Vagina (tissue), 2 donors: ENCODE results near the gene IRAK3.

ENCODE experiments used
- CTCF ChIP-seq, 3 experiments: fragments of 450-650 bp in 2 of 3; fragments of 200-600 bp in 1 of 3; sonication (generic) in 1 of 3; IDR thresholded peaks; one replicate each; pipeline ENCODE4 v1.5.1; 2017 to 2019; ENCODE audit warnings: antibody characterized with exemption in 3 of 3, mild to moderate bottlenecking in 2 of 3, moderate library complexity in 2 of 3
- POLR2A ChIP-seq, 2 donors: fragments of 450-650 bp; IDR thresholded peaks; one replicate each; pipeline ENCODE4 v1.6.1; 2017; ENCODE audit warnings: antibody characterized with exemption in 2 of 2, mild to moderate bottlenecking in 2 of 2, moderate library complexity in 2 of 2
- POLR2AphosphoS5 ChIP-seq, 2 donors: sonication (generic); formaldehyde crosslinking; IDR thresholded peaks; one replicate each; pipeline ENCODE4 v1.9.0; 2017; ENCODE audit warnings: antibody characterized with exemption in 2 of 2, mild to moderate bottlenecking in 2 of 2, low read depth in 1 of 2; ENCODE audit not compliant: insufficient read depth in 1 of 2

- TF ChIP-seq CTCF (IDR thresholded peaks at IDR 0.05), result no peak
- TF ChIP-seq POLR2A (IDR thresholded peaks at IDR 0.05), result no peak
- no peak for TF ChIP-seq POLR2AphosphoS5 (IDR thresholded peaks at IDR 0.05; ENCODE audit: insufficient read depth in 1 of 2, low read depth in 1 of 2)
Measured at GRCh38 chr12:66280561-66280960, 91.5 kb downstream of the IRAK3 start.
